Psoas muscle (tissue), 8 donors: Measurements from ENCODE around the gene P2RX4. TPM values are rescaled to one million over a fixed set of nuclear protein-coding genes. Genes with fewer than 3 reads are reported as not detected.
A peak's percentile ranks its signal among the peaks of the same experiment; 100 is the strongest.
"Not testable (repeated sequence)": the region's sequence is repeated elsewhere in the genome, so short reads cannot be mapped to it uniquely, and the experiment has no call there.

Source experiments
- ATAC-seq, 4 donors: fragments of 200-7000 bp; cut with Tn5 transposase; one replicate each; pipeline ENCODE4 v1.9.1; 2020; ENCODE audit warnings: moderate library complexity in 3 of 4, mild to moderate bottlenecking in 2 of 4
- DNase-seq, 2 donors: peaks; one replicate each; pipeline ENCODE4 v3.0.0-alpha.2; 2020
- H3K27ac ChIP-seq: fragments of 200-600 bp; one replicate; pipeline ENCODE4 v1.8.0; 2022
- H3K27me3 ChIP-seq, 3 donors: fragments of 200-600 bp in 1 of 3; one replicate each; pipeline versions ENCODE4 v1.6.1 to v1.8.0; 2013 to 2022; ENCODE audit warnings: low read length in 2 of 3, mild to moderate bottlenecking in 2 of 3, moderate library complexity in 1 of 3; ENCODE audit not compliant: insufficient read depth in 3 of 3
- H3K36me3 ChIP-seq, 2 donors: fragments of 200-600 bp in 1 of 2; one replicate each; pipeline versions ENCODE4 v1.6.1 to v1.8.0; 2013 to 2022; ENCODE audit warnings: low read depth in 1 of 2, mild to moderate bottlenecking in 1 of 2, moderate library complexity in 1 of 2; ENCODE audit not compliant: insufficient read depth in 1 of 2
- H3K4me1 ChIP-seq: fragments of 200-600 bp; one replicate; pipeline ENCODE4 v1.8.0; 2022
- H3K4me3 ChIP-seq: fragments of 200-600 bp; one replicate; pipeline ENCODE4 v1.8.0; 2022; ENCODE audit warnings: mild to moderate bottlenecking
- H3K9me3 ChIP-seq: fragments of 200-600 bp; one replicate; pipeline ENCODE4 v1.8.0; 2022
- CTCF ChIP-seq: fragments of 200-600 bp; IDR thresholded peaks from one replicate; pipeline ENCODE4 v1.8.0; 2022; ENCODE audit warnings: antibody characterized with exemption
- WGBS, 3 donors: extraction: QIAGEN DNeasy Blood & Tissue Kit; methylation state at CpG; one replicate each; pipeline versions ENCODE4 v1.1.6 to v1.1.7; 2013; 5-methylcytosine and 5-hydroxymethylcytosine counted together
- intact Hi-C, 2 donors: fragments of 100-400 bp; cut with DNase I; formaldehyde crosslinking; loops; one replicate each; pipeline versions ENCODE4 v1.11.0 to v1.14.2; 2022
- polyA plus RNA-seq, 3 donors: library from polyadenylated mRNA; stranded (reverse); fragments of 200-250 nt; gene quantifications; one replicate each; pipeline ENCODE4 v1.2.3, GENCODE V29; 2013
- total RNA-seq, 4 donors: library from RNA; stranded (reverse); fragmentation: NEBNext Ultra II Directional in 2 of 4; extraction: Animal tissue kit (Norgen Biotek cat#: 25700) in 2 of 4; gene quantifications; one replicate each; pipeline versions ENCODE4 v1.2.1 to v1.2.4, GENCODE V29; 2021 to 2023
- donor health status: healthy with polysubstance abuse.
- donor health status: DM: no; HTN: no; CAD: no; lungs with moderate emphysema.
- donor health status: Bipolar disorder and iron deficiency.
- donor health status: healthy.
- donor health status: DM: yes; HTN: yes; CAD: no.
- donor health status: DM: no; HTN: no; CAD: no.
- donor health status: DM: no; HTN: no; CAD: no.
- donor health status: DM: yes; HTN: yes; CAD: no.

Gene P2RX4
- total and polyA plus RNA-seq, 7 donors = 1.1 to 3.4 (median 1.7) TPM

- ATAC-seq (no peak), DNase-seq (no peak)
- H3K4me3 ChIP-seq = no peak overlapping the region
- no peak overlapping the region for H3K27ac ChIP-seq
- intact Hi-C loops = no loop called here
- no peak for TF ChIP-seq CTCF
- H3K4me1 ChIP-seq = no peaks in the 10 kb centered on the region
- no peaks in the 10 kb centered on the region for H3K9me3 ChIP-seq
- H3K36me3 ChIP-seq = peaks cover 0 to 10% of the 10 kb centered on the region in 2 donors
- WGBS, 3 donors = 81 to 98% (median 95%) methylated on average over 6 of the region's 6 CpGs
- no peaks in the 10 kb centered on the region for H3K27me3 ChIP-seq
Measured at GRCh38 chr12:121277374-121277759, 67.4 kb downstream of the P2RX4 start.

GRCh38 chr12:121278169-121279070, 68.5 kb downstream of the P2RX4 start:
- ATAC-seq = no peak
- Histone ChIP-seq H3K27ac (no peak overlapping the region), H3K36me3 (peaks cover 0 to 10% of the 10 kb centered on the region in 2 donors), H3K4me3 (no peak overlapping the region), H3K27me3 (no peaks in the 10 kb centered on the region), H3K9me3 (no peaks in the 10 kb centered on the region), H3K4me1 (no peaks in the 10 kb centered on the region)
- peak in 1 of 2 donors; percentile 55 for DNase-seq
- intact Hi-C loops = no loop called here
- TF ChIP-seq CTCF = no peak
- WGBS, 3 donors = 88 to 91% (median 89%) methylated on average over 15 of the region's 15 CpGs

- Histone ChIP-seq H3K27ac (no peak overlapping the region), H3K36me3 (peaks cover 0 to 8% of the 10 kb centered on the region in 2 donors), H3K9me3 (no peaks in the 10 kb centered on the region), H3K27me3 (no peaks in the 10 kb centered on the region), H3K4me1 (no peaks in the 10 kb centered on the region), H3K4me3 (peak overlapping the region; percentile 15)
- WGBS, 3 donors = 65 to 74% (median 73%) methylated on average over 13 of the region's 13 CpGs
- TF ChIP-seq CTCF = no peak
- intact Hi-C loops = no loop called here
- DNase-seq (peak; percentile 44 to 55), ATAC-seq (peak in 1 of 4 donors; percentile 28)
Measured at GRCh38 chr12:121279071-121279375, 69.1 kb downstream of the P2RX4 start.

GRCh38 chr12:121279507-121279915, 69.6 kb downstream of the P2RX4 start:
- peaks cover 0 to 5% of the 10 kb centered on the region in 2 donors for H3K36me3 ChIP-seq
- H3K4me1 ChIP-seq = no peaks in the 10 kb centered on the region
- DNase-seq (peak; percentile 69 to 71), ATAC-seq (peak; percentile 25 to 56 (median 50))
- no peaks in the 10 kb centered on the region for H3K27me3 ChIP-seq
- no peak overlapping the region for H3K27ac ChIP-seq
- H3K4me3 ChIP-seq = peak overlapping the region; percentile 15
- intact Hi-C loops = no loop called here
- 31 to 51% (median 41%) methylated on average over 10 of the region's 10 CpGs for WGBS, 3 donors
- TF ChIP-seq CTCF = no peak
- no peaks in the 10 kb centered on the region for H3K9me3 ChIP-seq

GRCh38 chr12:121280531-121280930, 70.6 kb downstream of the P2RX4 start:
- H3K36me3 ChIP-seq, H3K4me3 ChIP-seq, H3K4me1 ChIP-seq, ATAC-seq, H3K27ac ChIP-seq, intact Hi-C loops, H3K27me3 ChIP-seq, H3K9me3 ChIP-seq: not testable (repeated sequence)
- peak in 1 of 2 donors; percentile 1 for DNase-seq
- 89 to 93% (median 92%) methylated on average over 10 to 11 of the region's 11 CpGs for WGBS, 3 donors

- ATAC-seq, H3K4me3 ChIP-seq, DNase-seq, H3K27me3 ChIP-seq, H3K4me1 ChIP-seq, H3K27ac ChIP-seq, H3K36me3 ChIP-seq, H3K9me3 ChIP-seq, intact Hi-C loops: not testable (repeated sequence)
- WGBS, 3 donors = 82 to 87% (median 84%) methylated on average over 14 of the region's 14 CpGs
Measured at GRCh38 chr12:121281116-121281515, 71.2 kb downstream of the P2RX4 start.
